ENCODE data around the gene RPS6KA4.

DNA sequence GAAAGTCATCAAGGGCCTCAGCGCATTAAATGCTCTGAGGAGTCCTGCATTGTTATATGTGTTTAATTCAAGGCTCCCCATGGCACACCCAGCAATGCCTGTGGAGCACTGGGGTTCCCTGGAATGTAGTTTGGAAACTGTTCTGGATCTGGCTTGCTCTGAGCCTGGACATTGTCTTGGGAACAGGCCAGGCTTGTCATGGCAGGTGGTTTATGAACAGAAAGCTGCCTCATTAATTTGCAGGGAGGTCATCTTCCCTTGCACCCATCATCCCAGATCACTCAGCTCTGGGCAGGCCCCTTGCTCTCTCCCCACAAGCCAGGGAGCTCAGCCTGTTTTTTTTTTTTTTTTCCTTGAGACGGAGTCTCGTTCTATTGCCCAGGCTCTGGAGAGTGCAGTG is 32.9 kb downstream of the RPS6KA4 start:
- no peak for TF ChIP-seq EZH2 (IDR thresholded peaks at IDR 0.05; ENCODE audit: low read length, unreplicated experiment)
- TF ChIP-seq, protein P1, sequence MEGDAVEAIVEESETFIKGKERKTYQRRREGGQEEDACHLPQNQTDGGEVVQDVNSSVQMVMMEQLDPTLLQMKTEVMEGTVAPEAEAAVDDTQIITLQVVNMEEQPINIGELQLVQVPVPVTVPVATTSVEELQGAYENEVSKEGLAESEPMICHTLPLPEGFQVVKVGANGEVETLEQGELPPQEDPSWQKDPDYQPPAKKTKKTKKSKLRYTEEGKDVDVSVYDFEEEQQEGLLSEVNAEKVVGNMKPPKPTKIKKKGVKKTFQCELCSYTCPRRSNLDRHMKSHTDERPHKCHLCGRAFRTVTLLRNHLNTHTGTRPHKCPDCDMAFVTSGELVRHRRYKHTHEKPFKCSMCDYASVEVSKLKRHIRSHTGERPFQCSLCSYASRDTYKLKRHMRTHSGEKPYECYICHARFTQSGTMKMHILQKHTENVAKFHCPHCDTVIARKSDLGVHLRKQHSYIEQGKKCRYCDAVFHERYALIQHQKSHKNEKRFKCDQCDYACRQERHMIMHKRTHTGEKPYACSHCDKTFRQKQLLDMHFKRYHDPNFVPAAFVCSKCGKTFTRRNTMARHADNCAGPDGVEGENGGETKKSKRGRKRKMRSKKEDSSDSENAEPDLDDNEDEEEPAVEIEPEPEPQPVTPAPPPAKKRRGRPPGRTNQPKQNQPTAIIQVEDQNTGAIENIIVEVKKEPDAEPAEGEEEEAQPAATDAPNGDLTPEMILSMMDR (conservative IDR thresholded peaks at IDR 0.05; ENCODE audit: low read depth, low read length), result no peak

Data from PC-3 (cell line).